GM18519 (cell line): ENCODE data around the gene MYL5.
"Not testable (repeated sequence)": the region's sequence is repeated elsewhere in the genome, so short reads cannot be mapped to it uniquely, and the experiment has no call there.

Experiments
- ATAC-seq: cut with Tn5 transposase; IDR thresholded peaks from one replicate; pipeline ENCODE4 v1.9.1; 2021; ENCODE audit warnings: mild to moderate bottlenecking, moderate library complexity; ENCODE audit not compliant: unreplicated experiment, low FRiP score

Gene MYL5

DNA sequence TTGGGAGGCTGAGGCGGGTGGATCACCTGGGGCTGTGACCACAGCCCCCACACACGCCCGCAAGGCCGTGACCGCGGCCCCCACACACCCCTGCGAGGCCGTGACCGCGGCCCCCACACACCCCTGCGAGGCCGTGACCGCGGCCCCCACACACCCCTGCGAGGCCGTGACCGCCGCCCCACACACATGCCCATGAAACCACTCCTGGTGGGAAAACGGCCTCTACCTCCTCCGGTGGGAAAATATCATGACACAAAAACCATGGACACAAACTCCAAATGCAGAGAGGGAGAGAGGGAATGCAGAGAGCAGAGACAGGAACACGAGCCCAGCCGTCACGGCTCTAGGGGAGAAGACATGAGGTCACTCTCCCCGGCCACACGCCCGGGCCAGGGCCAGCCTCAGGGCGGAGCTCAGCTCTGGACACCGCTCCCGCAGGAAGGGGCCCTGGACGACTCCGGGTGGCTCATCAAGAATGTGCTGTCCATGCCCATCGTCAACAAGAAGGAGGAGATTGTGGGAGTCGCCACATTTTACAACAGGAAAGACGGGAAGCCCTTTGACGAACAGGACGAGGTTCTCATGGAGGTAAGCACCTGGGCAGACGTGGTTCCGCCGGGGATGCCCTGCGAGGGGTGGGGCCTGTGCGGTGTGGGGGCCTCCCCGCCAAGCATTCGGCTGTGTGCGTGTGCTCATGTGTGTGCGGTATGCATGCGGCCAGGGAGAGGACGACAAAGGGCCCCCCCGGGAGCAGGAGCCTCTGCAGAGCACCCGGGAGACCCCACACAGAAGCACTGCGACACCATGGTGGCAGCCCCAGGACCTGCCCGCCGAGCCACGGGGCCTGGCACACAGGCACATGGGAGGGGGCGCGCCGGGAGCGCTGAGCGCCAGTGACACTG lies 17.7 kb upstream of the MYL5 start:
- ATAC-seq = no peak

DNA sequence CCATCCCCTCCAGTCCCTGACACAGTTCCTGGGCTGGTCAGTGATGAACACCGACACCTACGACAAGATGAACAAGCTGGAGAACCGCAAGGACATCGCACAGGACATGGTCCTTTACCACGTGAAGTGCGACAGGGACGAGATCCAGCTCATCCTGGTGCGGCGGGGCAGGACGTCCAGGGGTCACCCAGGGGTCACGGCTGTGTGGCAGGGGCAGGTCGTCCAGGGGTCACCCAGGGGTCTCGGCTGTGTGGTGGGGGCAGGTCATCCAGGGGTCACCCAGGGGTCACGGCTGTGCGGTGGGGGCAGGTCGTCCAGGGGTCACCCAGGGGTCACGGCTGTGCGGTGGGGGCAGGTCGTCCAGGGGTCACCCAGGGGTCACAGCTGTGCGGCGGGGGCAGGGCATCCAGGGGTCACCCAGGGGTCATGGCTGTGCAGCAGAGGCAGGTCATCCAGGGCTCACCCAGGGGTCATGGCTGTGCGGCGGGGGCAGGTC lies 17.0 kb upstream of the MYL5 start:
- ATAC-seq = no peak

DNA sequence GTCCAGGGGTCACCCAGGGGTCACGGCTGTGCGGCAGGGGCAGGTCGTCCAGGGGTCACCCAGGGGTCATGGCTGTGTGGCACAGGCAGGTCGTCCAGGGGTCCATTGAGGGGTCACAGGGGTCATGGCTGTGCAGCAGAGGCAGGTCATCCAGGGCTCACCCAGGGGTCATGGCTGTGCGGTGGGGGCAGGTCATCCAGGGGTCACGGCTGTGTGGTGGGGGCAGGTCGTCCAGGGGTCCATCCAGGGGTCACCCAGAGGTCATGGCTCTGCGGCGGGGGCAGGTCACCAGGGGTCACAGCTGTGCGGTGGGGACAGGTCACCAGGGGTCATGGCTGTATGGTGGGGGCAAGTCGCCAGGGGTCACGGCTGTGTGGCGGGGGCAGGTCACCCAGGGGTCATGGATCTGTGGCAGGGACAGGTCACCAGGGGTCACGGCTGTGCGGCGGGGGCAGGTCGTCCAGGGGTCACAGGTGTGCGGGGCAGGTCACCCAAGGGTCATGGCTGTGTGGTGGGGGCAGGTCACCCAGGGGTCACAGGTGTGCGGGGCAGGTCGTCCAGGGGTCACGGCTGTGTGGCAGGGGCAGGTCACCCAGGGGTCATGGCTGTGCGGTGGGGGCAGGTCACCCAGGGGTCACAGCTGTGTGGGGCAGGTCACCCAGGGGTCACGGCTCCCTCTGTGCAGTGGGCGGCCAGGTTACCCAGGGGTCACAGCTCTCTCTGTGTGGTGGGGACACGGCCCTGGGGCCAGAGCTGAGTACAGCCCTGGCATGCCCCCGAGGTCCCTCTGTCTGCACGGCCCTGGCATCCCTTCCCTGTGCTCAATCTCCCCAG lies 16.3 kb upstream of the MYL5 start:
- no peak for ATAC-seq

DNA sequence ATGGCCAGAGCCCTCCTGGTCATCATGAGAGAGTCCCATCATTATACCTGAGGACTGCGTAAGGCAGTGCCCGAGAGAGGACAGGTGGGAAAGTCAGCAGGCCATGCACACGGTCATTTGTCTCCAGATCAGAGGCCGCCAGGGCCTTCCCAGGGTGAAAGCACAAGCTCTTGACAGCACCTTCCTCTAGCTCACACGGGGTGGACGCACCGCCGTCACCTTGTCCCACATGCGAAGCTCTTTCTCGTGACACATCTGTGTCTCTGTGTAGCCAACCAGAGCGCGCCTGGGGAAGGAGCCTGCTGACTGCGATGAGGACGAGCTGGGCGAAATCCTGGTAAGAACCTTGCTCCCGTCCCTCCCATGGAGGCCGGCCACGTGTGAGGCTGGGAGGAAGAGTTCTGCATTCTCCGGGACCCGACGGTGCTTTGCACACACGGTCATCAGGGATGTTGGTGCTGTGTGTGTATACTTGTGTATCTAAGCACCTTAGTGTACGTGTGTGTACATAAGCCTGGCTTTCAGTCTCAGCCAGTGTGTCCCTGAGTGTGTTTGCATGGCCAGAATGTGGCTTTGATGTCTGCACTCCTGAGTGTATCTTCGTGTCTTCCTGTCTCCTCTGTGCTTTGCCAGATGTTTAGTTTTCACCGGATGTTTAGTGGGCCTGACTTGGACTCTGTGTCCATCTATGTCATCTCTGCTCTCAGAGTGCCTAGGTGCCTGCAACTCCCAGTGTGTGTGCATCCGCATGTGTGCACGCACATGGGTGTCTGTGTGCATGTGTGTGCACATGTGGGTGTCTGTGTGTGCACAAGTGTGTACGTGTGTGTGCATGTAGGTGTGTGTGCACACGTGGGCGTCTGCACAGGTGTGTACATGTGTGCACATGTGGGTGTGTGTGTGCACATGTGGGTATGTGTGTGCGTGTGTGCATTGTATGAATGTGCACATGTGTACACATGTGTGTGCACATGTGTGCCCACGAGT lies 15.4 kb upstream of the MYL5 start:
- ATAC-seq = no peak

GRCh38 chr4:659851-660250 lies 14.5 kb upstream of the MYL5 start:
- ATAC-seq = no peak

DNA sequence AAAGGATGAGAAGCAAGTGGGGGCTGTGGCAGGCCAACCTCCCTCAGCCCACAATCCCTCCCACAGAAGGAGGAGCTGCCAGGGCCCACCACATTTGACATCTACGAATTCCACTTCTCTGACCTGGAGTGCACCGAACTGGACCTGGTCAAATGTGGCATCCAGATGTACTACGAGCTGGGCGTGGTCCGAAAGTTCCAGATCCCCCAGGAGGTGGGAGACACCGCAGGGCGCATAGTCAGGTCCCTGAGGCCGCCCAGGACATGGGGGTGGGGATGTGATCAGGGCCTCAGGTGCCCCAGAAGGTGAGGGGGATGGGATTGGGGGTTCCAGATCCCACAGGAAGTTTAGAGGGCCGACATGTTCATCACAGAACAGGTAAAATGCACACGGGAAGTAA lies 13.9 kb upstream of the MYL5 start:
- no peak for ATAC-seq

GRCh38 chr4:661231-661630 lies 13.1 kb upstream of the MYL5 start:
- ATAC-seq = no peak

GRCh38 chr4:661881-662761 lies 12.2 kb upstream of the MYL5 start:
- ATAC-seq = no peak

DNA sequence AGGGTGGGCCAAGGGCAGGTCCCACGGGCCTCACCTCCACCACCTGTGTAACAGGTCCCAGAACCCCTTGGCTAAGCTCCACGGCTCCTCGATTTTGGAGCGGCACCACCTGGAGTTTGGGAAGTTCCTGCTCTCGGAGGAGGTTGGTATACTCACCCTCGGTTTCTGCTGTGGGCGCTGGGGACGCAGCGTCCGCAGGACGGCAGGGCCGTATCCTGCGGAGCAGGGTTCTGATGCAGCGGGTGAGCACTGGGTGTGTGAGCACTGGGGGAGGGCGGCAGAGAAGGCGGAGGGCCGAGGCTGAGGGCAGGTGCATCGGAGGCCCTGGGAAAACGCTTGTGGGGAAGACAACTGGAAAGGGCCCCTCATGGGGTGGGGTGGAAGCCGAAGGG lies 11.3 kb upstream of the MYL5 start:
- ATAC-seq = no peak

GRCh38 chr4:663438-664428 lies 10.6 kb upstream of the MYL5 start:
- ATAC-seq = no peak

- ATAC-seq = no peak
Measured at GRCh38 chr4:664713-665231, 9.6 kb upstream of the MYL5 start.

GRCh38 chr4:665381-665750 lies 9.0 kb upstream of the MYL5 start:
- ATAC-seq = no peak

- no peak for ATAC-seq
Measured at GRCh38 chr4:665751-666435, 8.4 kb upstream of the MYL5 start.

GRCh38 chr4:666436-666810 lies 7.9 kb upstream of the MYL5 start:
- ATAC-seq = no peak

GRCh38 chr4:666822-667544 lies 7.4 kb upstream of the MYL5 start:
- ATAC-seq = no peak

DNA sequence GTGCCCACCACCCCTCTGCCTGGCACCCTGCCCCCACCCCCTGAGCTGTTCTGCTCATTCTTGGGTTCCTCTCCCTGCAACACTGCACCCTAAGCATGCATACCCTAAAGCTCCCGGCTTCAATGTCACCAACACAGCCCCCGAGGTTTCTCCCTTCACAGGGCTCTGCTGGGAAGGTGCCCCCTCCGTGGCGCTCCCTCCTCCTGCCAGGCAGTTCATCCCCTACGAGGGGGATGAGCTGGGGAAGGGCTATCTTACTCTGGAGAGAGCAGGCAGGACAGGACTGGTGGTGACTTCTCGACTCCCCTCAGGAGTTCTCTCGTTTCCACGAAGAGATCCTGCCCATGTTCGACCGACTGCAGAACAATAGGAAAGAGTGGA lies 6.8 kb upstream of the MYL5 start:
- ATAC-seq = no peak

DNA sequence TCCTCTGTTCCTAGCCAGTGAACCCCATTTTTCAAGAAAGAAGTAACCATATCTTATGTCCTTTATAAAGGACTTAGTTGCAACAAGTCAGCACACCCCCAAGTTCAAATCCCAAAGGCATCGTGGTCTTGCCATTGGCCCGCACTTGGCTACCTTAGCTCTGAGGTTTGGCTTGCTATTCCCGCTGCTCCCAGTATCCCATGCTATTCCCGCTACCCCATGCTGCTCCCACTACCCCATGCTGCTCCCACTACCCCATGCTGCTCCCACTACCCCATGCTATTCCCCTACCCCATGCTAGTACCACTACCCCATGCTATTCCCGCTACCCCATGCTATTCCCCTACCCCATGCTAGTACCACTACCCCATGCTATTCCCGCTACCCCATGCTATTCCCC lies 6.1 kb upstream of the MYL5 start:
- not testable (repeated sequence) for ATAC-seq
